Mammary epithelial cell (primary cell): Measurements from ENCODE around the gene ADK.

Experiments used
- CTCF ChIP-seq, 2 donors: IDR thresholded peaks in 1 of 2; conservative IDR thresholded peaks in 1 of 2; 2 replicates each; pipeline ENCODE4 v1.5.1; 2011 to 2012; ENCODE audit warnings: inconsistent platforms in 2 of 2, low read length in 2 of 2, mild to moderate bottlenecking in 2 of 2, control low read depth in 1 of 2, low read depth in 1 of 2; ENCODE audit not compliant: insufficient read depth in 1 of 2; ENCODE audit errors: extremely low read depth in 1 of 2
- EZH2 ChIP-seq: IDR thresholded peaks from 2 replicates; pipeline ENCODE4 v1.6.1; 2012; ENCODE audit warnings: low read length, inconsistent platforms, borderline replicate concordance

- TF ChIP-seq CTCF (conservative IDR thresholded peaks at IDR 0.05 in 1 of 2, IDR thresholded peaks at IDR 0.05 in 1 of 2; ENCODE audit: extremely low read depth in 1 of 2, insufficient read depth in 1 of 2, low read depth in 1 of 2, low read length in 2 of 2) (no peak), EZH2 (no peak)
Measured at GRCh38 chr10:74453169-74453568, 302.1 kb downstream of the ADK start.
